ENCODE results near the gene FAT1.
A peak's percentile ranks its signal among the peaks of the same experiment; 100 is the strongest.

FAT1 gene

GRCh38 chr4:186727977-186728519, 4.4 kb upstream of the FAT1 start:
- Histone ChIP-seq H3K4me3 (ENCODE audit: low read depth, low read length) (no peak overlapping the region), H3K36me3 (ENCODE audit: control insufficient read depth, insufficient read depth, low read length) (no peaks in the 10 kb centered on the region), H3K4me1 (no peaks in the 10 kb centered on the region), H2AFZ (no peak overlapping the region), H3K27me3 (ENCODE audit: control insufficient read depth, insufficient read depth, low read length) (no peaks in the 10 kb centered on the region), H3K9me3 (ENCODE audit: control insufficient read depth, low read length) (no peaks in the 10 kb centered on the region), H3K9ac (no peak overlapping the region), H3K79me2 (no peaks in the 10 kb centered on the region), H3K27ac (no peak overlapping the region), H3K4me2 (ENCODE audit: low read length) (no peak overlapping the region)
- TF ChIP-seq CTCF (IDR thresholded peaks at IDR 0.05) = no peak

DNA sequence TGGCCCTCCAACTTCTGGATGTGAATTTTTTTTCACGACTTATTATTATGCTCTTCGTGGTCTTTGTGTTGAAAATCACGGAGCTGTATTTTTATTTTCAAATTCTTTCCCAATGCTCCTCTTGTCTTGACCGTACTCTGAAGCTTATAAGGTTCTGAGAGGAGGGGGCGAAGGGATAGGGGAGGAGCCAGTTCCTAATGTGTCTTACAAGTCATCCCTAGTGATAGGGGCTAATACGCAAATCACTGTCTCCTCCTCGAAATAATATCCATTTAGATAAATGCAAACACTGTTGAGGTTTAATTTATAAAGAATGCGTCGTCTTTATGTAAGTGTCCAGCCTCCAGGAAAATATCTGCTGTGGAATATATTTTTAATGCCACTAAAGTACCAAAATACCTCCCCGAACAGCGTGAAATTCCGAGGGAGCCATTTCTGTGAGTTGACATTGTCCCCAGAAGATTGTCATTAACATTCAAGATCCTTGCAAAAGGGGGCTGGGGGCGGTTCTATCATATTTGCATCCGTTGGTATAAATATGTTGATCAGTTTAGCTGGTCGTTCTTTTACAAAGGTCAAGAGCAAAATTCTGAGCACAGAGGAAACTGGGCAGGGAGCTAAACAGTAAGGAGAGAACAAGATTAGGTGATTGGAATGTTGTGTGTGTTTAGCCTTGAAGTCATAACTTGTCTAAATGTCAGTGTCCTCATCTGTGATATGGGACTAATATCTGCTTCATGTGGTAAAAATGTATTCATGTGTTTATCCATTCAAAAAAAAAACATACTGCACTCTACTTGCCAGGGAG, 3.7 kb upstream of the FAT1 start:
- no peak for TF ChIP-seq CTCF (IDR thresholded peaks at IDR 0.05)
- no peaks in the 10 kb centered on the region for H3K9me3 ChIP-seq (ENCODE audit: control insufficient read depth, low read length)
- H3K79me2 ChIP-seq = no peaks in the 10 kb centered on the region
- H3K27me3 ChIP-seq (ENCODE audit: control insufficient read depth, insufficient read depth, low read length) = no peaks in the 10 kb centered on the region
- no peaks in the 10 kb centered on the region for H3K4me1 ChIP-seq
- no peak overlapping the region for H3K9ac ChIP-seq
- H3K27ac ChIP-seq = no peak overlapping the region
- no peaks in the 10 kb centered on the region for H3K36me3 ChIP-seq (ENCODE audit: control insufficient read depth, insufficient read depth, low read length)
- H3K4me2 ChIP-seq (ENCODE audit: low read length) = peak overlapping the region; percentile 84
- H2AFZ ChIP-seq = no peak overlapping the region
- H3K4me3 ChIP-seq (ENCODE audit: low read depth, low read length) = peak overlapping the region; percentile 74

DNA sequence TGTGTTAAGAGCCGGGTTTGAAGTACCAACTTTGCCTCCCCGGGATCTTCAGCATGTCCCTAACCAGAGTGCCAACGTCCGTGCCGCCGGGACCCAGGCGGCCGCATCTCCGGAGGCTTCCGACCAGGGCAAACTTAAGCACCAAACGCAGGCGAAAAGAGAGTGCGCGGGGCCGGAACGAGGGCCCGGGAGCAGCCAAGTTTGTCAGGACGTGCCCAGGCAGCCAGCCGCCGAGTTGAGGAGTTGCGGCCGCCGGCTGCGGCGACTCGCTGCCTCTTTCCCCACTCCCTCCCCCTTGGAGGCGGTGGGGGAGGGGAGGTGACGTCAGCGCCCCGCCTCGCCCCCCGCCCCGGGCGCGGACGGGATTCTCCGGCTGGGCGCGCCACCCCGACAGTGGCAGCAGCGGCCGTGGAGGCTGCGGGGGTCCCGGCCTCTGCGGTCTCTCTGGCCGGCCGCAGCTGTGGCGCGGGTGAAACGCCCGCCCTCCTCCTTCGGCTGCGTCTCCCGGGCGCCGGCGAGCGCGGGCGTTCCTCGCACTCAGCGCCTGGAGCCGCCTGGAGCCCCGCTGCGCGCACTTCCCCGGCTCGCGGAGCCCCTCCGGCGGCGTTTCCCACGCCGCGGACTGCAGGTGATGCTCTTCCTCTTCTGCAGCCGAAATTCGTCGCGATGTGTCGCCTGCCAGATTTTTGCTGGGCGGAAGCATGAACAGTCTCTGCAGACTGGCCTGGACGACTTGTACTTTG, 2.9 kb upstream of the FAT1 start:
- Histone ChIP-seq H3K4me2 (ENCODE audit: low read length) (peak overlapping the region; percentile 84), H3K4me3 (ENCODE audit: low read depth, low read length) (peak overlapping the region; percentile 74), H3K9me3 (ENCODE audit: control insufficient read depth, low read length) (no peaks in the 10 kb centered on the region), H3K79me2 (no peaks in the 10 kb centered on the region), H3K9ac (no peak overlapping the region), H2AFZ (peak overlapping the region; percentile 56), H3K36me3 (ENCODE audit: control insufficient read depth, insufficient read depth, low read length) (no peaks in the 10 kb centered on the region), H3K27me3 (ENCODE audit: control insufficient read depth, insufficient read depth, low read length) (no peaks in the 10 kb centered on the region), H3K27ac (no peak overlapping the region), H3K4me1 (no peaks in the 10 kb centered on the region)
- TF ChIP-seq CTCF (IDR thresholded peaks at IDR 0.05) = no peak

DNA sequence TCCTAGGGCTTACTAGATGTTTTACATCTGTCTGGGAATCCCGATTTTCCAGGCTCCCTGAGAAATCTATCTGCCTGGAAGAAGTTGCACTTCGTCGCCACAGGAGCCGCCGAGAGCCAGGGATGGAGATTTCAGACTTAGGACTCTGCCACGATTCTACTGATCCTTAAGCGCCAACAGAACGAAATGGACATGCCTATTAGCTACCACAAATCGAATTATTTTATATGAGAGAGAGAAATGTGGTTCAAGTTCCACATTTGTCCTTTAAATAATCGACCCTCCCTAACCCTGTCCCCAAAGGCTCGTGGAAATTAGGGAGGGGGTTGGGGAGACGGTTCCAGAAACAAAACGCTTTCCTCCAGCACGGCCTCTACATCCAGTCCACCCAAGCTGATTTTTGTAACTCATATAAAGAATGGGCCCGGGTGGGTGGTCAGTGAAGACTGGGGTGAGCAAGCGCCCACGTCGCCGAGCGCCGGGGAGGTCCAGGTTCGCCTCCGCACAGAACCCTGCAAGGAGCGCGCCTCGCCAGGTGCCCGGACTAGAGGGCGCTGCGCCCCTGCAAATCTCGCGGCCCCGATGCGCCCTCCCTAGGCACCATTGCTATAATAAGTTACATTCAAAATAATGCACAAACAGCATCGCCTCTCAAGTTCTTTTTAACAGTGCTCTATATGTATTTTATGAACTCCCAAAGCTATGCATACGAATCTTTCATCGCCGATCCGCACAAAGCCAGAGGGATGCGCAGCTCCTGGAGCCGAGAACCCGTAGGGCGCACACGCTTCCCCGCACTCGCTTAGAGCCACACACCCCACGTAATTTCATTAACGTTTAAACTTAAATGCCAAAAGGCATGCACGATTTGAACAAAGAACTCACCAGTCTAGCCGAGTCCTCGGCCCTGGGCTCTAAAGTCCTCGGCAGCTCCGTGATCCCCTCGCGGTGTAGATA, 2.1 kb upstream of the FAT1 start:
- no peak overlapping the region for H3K9ac ChIP-seq
- no peak overlapping the region for H3K27ac ChIP-seq
- no peaks in the 10 kb centered on the region for H3K27me3 ChIP-seq (ENCODE audit: control insufficient read depth, insufficient read depth, low read length)
- H3K36me3 ChIP-seq (ENCODE audit: control insufficient read depth, insufficient read depth, low read length) = no peaks in the 10 kb centered on the region
- peak overlapping the region; percentile 74 for H3K4me3 ChIP-seq (ENCODE audit: low read depth, low read length)
- peak; percentile 14 for TF ChIP-seq CTCF (IDR thresholded peaks at IDR 0.05)
- peak overlapping the region; percentile 84 for H3K4me2 ChIP-seq (ENCODE audit: low read length)
- no peaks in the 10 kb centered on the region for H3K9me3 ChIP-seq (ENCODE audit: control insufficient read depth, low read length)
- no peaks in the 10 kb centered on the region for H3K4me1 ChIP-seq
- peak overlapping the region; percentile 56 for H2AFZ ChIP-seq
- no peaks in the 10 kb centered on the region for H3K79me2 ChIP-seq

All from parathyroid adenoma (tissue), 2 donors.